HepG2 (cell line): ENCODE data around the gene SPOP. TPM values are rescaled to one million over a fixed set of nuclear protein-coding genes. Genes with fewer than 3 reads are reported as not detected.

ENCODE experiments used
- AFF4 ChIP-seq: sonication (generic); formaldehyde crosslinking; IDR thresholded peaks from 2 replicates; pipeline ENCODE4 v1.4.0; 2020; ENCODE audit warnings: missing genetic modification reagents
- ARID3A ChIP-seq: IDR thresholded peaks from 2 replicates; pipeline ENCODE4 v1.6.1; 2012; ENCODE audit warnings: low read depth, low read length, improper control_type of control experiment
- ATF5 ChIP-seq: sonication (generic); formaldehyde crosslinking; IDR thresholded peaks from 2 replicates; pipeline ENCODE4 v1.4.0; 2020; ENCODE audit warnings: mild to moderate bottlenecking, low read depth, missing genetic modification reagents
- CREB1 ChIP-seq, 2 experiments: fragments of 450-650 bp in 1 of 2; IDR thresholded peaks; 2 replicates each; pipeline ENCODE4 v1.6.1; 2016 to 2017; ENCODE audit warnings: control low read depth in 1 of 2, mild to moderate bottlenecking in 1 of 2, missing compliant biosample characterization in 1 of 2, missing genetic modification characterization in 1 of 2
- FIP1L1 ChIP-seq: fragments of 200-400 bp; formaldehyde crosslinking; IDR thresholded peaks from 2 replicates; pipeline ENCODE4 v1.6.1; 2018; ENCODE audit warnings: low read depth, mild to moderate bottlenecking, low read length, moderate library complexity, borderline replicate concordance; ENCODE audit not compliant: insufficient read depth
- FOXO1 ChIP-seq: sonication (generic); formaldehyde crosslinking; IDR thresholded peaks from 2 replicates; pipeline ENCODE4 v1.4.0; 2020; ENCODE audit warnings: missing genetic modification reagents
- HES4 ChIP-seq: sonication (generic); formaldehyde crosslinking; IDR thresholded peaks from 2 replicates; pipeline ENCODE4 v1.9.0; 2021; ENCODE audit warnings: mild to moderate bottlenecking, missing genetic modification reagents, borderline replicate concordance
- JUND ChIP-seq: sonication (generic); formaldehyde crosslinking; IDR thresholded peaks from 2 replicates; pipeline ENCODE4 v1.8.0; 2022; ENCODE audit warnings: mild to moderate bottlenecking, missing genetic modification reagents
- KAT8 ChIP-seq: IDR thresholded peaks from 2 replicates; pipeline ENCODE4 v1.6.1; 2016; ENCODE audit warnings: missing genetic modification reagents, missing compliant biosample characterization
- MAF1 ChIP-seq: sonication (generic); formaldehyde crosslinking; IDR thresholded peaks from 2 replicates; pipeline ENCODE4 v1.5.0; 2020; ENCODE audit warnings: missing genetic modification reagents, borderline replicate concordance
- MLLT10 ChIP-seq: sonication (generic); formaldehyde crosslinking; IDR thresholded peaks from 2 replicates; pipeline ENCODE4 v1.4.0; 2020; ENCODE audit warnings: missing genetic modification reagents
- MYC ChIP-seq: sonication (generic); formaldehyde crosslinking; IDR thresholded peaks from 2 replicates; pipeline ENCODE4 v1.9.0; 2021; ENCODE audit warnings: missing genetic modification reagents, borderline replicate concordance
- NFYC ChIP-seq: IDR thresholded peaks from 2 replicates; pipeline ENCODE4 v1.6.1; 2016; ENCODE audit warnings: missing genetic modification reagents, missing compliant biosample characterization
- SOX13 ChIP-seq, 3 experiments: fragments of 450-650 bp in 1 of 3; sonication (generic) in 1 of 3; formaldehyde crosslinking in 1 of 3; IDR thresholded peaks in 2 of 3; conservative IDR thresholded peaks in 1 of 3; 2 replicates each; pipeline versions ENCODE4 v1.5.0 to v1.6.1; 2016 to 2020; ENCODE audit warnings: antibody characterized with exemption in 1 of 3, mild to moderate bottlenecking in 1 of 3, missing compliant biosample characterization in 1 of 3, missing genetic modification reagents in 1 of 3, moderate library complexity in 1 of 3
- SP2 ChIP-seq: sonication (generic); formaldehyde crosslinking; IDR thresholded peaks from 2 replicates; pipeline ENCODE4 v1.5.1; 2020; ENCODE audit warnings: mild to moderate bottlenecking, missing genetic modification reagents
- TRIM22 ChIP-seq: fragments of 450-650 bp; IDR thresholded peaks from 2 replicates; pipeline ENCODE4 v1.6.1; 2017
- ZNF224 ChIP-seq: sonication (generic); formaldehyde crosslinking; IDR thresholded peaks from 2 replicates; pipeline ENCODE4 v1.5.0; 2020; ENCODE audit warnings: mild to moderate bottlenecking, missing genetic modification reagents
- ZNF451 ChIP-seq: sonication (generic); formaldehyde crosslinking; IDR thresholded peaks from 2 replicates; pipeline ENCODE4 v1.5.0; 2020; ENCODE audit warnings: mild to moderate bottlenecking, missing genetic modification reagents
- ZNF549 ChIP-seq: sonication (generic); formaldehyde crosslinking; IDR thresholded peaks from 2 replicates; pipeline ENCODE4 v1.5.0; 2020; ENCODE audit warnings: missing genetic modification reagents
- ZNF567 ChIP-seq: sonication (generic); formaldehyde crosslinking; IDR thresholded peaks from 2 replicates; pipeline ENCODE4 v1.8.1; 2023; ENCODE audit warnings: mild to moderate bottlenecking, missing genetic modification reagents, borderline replicate concordance
- ZNF768 ChIP-seq: sonication (generic); formaldehyde crosslinking; IDR thresholded peaks from 2 replicates; pipeline ENCODE4 v1.4.0; 2020; ENCODE audit warnings: missing genetic modification reagents
- ZSCAN20 ChIP-seq: sonication (generic); formaldehyde crosslinking; IDR thresholded peaks from 2 replicates; pipeline ENCODE4 v1.4.0; 2020; ENCODE audit warnings: missing genetic modification reagents, mild to moderate bottlenecking, borderline replicate concordance
- polyA plus RNA-seq, 8 experiments: library from polyadenylated mRNA; depleted of rRNA in 3 of 8; stranded (reverse) in 7 of 8; unstranded in 1 of 8; fragments of >200 nt; fragmentation: Illumina TruSeq in 4 of 8; extraction: Trizol in 4 of 8; gene quantifications; 2 replicates each; pipeline versions ENCODE4 v1.2.1 to v1.2.3, GENCODE V29; 2011 to 2016; ENCODE audit warnings: low read depth in 4 of 8, missing spikeins in 1 of 8, mixed read lengths in 1 of 8; ENCODE audit not compliant: insufficient read depth in 1 of 8
- total RNA-seq, 5 experiments: library from RNA; depleted of rRNA; stranded (reverse); fragments of >200 nt; fragmentation: Illumina TruSeq; extraction: Trizol; gene quantifications; 2 replicates each; pipeline ENCODE4 v1.2.3, GENCODE V29; 2016; ENCODE audit warnings: low read depth in 1 of 5

Gene SPOP
- total and polyA plus RNA-seq, 2 of the 13 experiments (the other 11 are each of a cell fraction or from before 2014, with no cell fraction given) = 52.8 to 60.8 TPM

GRCh38 chr17:49694847-49695697 is 17.2 kb upstream of the SPOP start (continued):
- TF ChIP-seq AFF4 (CRISPR knock-in tag) (no peak), ATF5 (CRISPR knock-in tag) (0 out of 2 replicates have a peak, but pooled peaks have one; percentile 55), ZNF224 (no peak), SP2 (CRISPR knock-in tag) (no peak), CREB1 (IDR thresholded peaks at IDR 0.05) (no peak), CREB1 (CRISPR knock-in tag; IDR thresholded peaks at IDR 0.05) (no peak), KAT8 (CRISPR knock-in tag) (no peak), FOXO1 (no peak), ZNF768 (CRISPR knock-in tag) (no peak), NFYC (CRISPR knock-in tag) (no peak), HES4 (no peak), FIP1L1 (no peak), ZNF451 (CRISPR knock-in tag) (no peak), ZSCAN20 (CRISPR knock-in tag) (no peak), ARID3A (no peak), SOX13 (IDR thresholded peaks at IDR 0.05) (no peak), SOX13 (CRISPR knock-in tag; conservative IDR thresholded peaks at IDR 0.05 in 1 of 2, IDR thresholded peaks at IDR 0.05 in 1 of 2) (no peak), MYC (CRISPR knock-in tag) (no peak), MLLT10 (no peak), MAF1 (CRISPR knock-in tag) (no peak), ZNF549 (CRISPR knock-in tag) (no peak), ZNF567 (CRISPR knock-in tag) (no peak), TRIM22 (no peak), JUND (CRISPR knock-in tag) (no peak)
